Neuronal stem cell (in vitro differentiated cells): ENCODE measurements around the gene MEIS2.
A peak's percentile ranks its signal among the peaks of the same experiment; 100 is the strongest.

Experiments used
- DNase-seq: peaks from one replicate; pipeline ENCODE4 v3.0.0-alpha.2; 2013; ENCODE audit warnings: low spot score
- H2AFZ ChIP-seq: one replicate; pipeline ENCODE4 v1.6.1; 2013; ENCODE audit warnings: mild to moderate bottlenecking, low read length, inconsistent platforms
- H2AK5ac ChIP-seq: 2 replicates; pipeline ENCODE4 v1.6.1; 2013; ENCODE audit warnings: low read depth, mild to moderate bottlenecking, inconsistent platforms, low read length, moderate library complexity, mixed read lengths
- H2BK120ac ChIP-seq: 2 replicates; pipeline ENCODE4 v1.6.1; 2013; ENCODE audit warnings: low read depth, mild to moderate bottlenecking, inconsistent platforms, low read length, moderate library complexity, mixed read lengths
- H2BK12ac ChIP-seq: one replicate; pipeline ENCODE4 v1.6.1; 2013; ENCODE audit warnings: low read length, inconsistent platforms
- H2BK15ac ChIP-seq: 2 replicates; pipeline ENCODE4 v1.6.1; 2013; ENCODE audit warnings: mild to moderate bottlenecking, low read length, inconsistent platforms, mixed read lengths
- H2BK5ac ChIP-seq: one replicate; pipeline ENCODE4 v1.6.1; 2013; ENCODE audit warnings: inconsistent platforms, mild to moderate bottlenecking, low read length, moderate library complexity
- H3K14ac ChIP-seq: one replicate; pipeline ENCODE4 v1.6.1; 2013; ENCODE audit warnings: low read length, inconsistent platforms
- H3K18ac ChIP-seq: 2 replicates; pipeline ENCODE4 v1.6.1; 2013; ENCODE audit warnings: low read length, inconsistent platforms
- H3K23ac ChIP-seq: 2 replicates; pipeline ENCODE4 v1.6.1; 2013; ENCODE audit warnings: low read depth, mild to moderate bottlenecking, mixed read lengths, low read length, inconsistent platforms; ENCODE audit not compliant: poor library complexity
- H3K27ac ChIP-seq: replicated peaks from 3 replicates; pipeline ENCODE4 v1.5.1; 2013; ENCODE audit warnings: low read length, inconsistent platforms
- H3K27me3 ChIP-seq, 3 experiments: 2 replicates each; pipeline ENCODE4 v1.6.1; 2013; ENCODE audit warnings: low read length in 3 of 3, mild to moderate bottlenecking in 2 of 3, inconsistent platforms in 1 of 3, low read depth in 1 of 3, mixed read lengths in 1 of 3, moderate library complexity in 1 of 3; ENCODE audit not compliant: control insufficient read depth in 3 of 3, insufficient read depth in 3 of 3
- H3K36me3 ChIP-seq, 2 donors: replicated peaks in 1 of 2; 2 replicates each; pipeline ENCODE4 v1.6.1; 2013; ENCODE audit warnings: low read length in 2 of 2; ENCODE audit not compliant: control insufficient read depth in 2 of 2, insufficient read depth in 2 of 2
- H3K4ac ChIP-seq: 2 replicates; pipeline ENCODE4 v1.6.1; 2013; ENCODE audit warnings: inconsistent platforms, mild to moderate bottlenecking, low read length, moderate library complexity
- H3K4me1 ChIP-seq, 2 donors: 1 replicate in 1 of 2; 2 replicates in 1 of 2; pipeline ENCODE4 v1.6.1; 2013; ENCODE audit warnings: low read length in 2 of 2, low read depth in 1 of 2; ENCODE audit not compliant: control insufficient read depth in 2 of 2, insufficient read depth in 1 of 2
- H3K4me2 ChIP-seq: one replicate; pipeline ENCODE4 v1.6.1; 2013; ENCODE audit warnings: mild to moderate bottlenecking, low read length, inconsistent platforms; ENCODE audit not compliant: insufficient read depth, poor library complexity, severe bottlenecking
- H3K4me3 ChIP-seq, 2 donors: 2 replicates each; pipeline ENCODE4 v1.5.1; 2013; ENCODE audit warnings: low read length in 2 of 2, mild to moderate bottlenecking in 2 of 2, inconsistent platforms in 1 of 2, moderate library complexity in 1 of 2
- H3K79me1 ChIP-seq: one replicate; pipeline ENCODE4 v1.6.1; 2013; ENCODE audit warnings: low read depth, mild to moderate bottlenecking, inconsistent platforms, low read length, moderate library complexity
- H3K9ac ChIP-seq: one replicate; pipeline ENCODE4 v1.6.1; 2013; ENCODE audit warnings: mild to moderate bottlenecking, low read depth, low read length, inconsistent platforms; ENCODE audit not compliant: poor library complexity
- H3K9me3 ChIP-seq, 2 donors: replicated peaks in 1 of 2; 2 replicates each; pipeline versions ENCODE3 to v1.6.1; 2013; ENCODE audit warnings: low read length in 2 of 2, mild to moderate bottlenecking in 2 of 2, inconsistent platforms in 1 of 2, low read depth in 1 of 2, mixed read lengths in 1 of 2, moderate library complexity in 1 of 2; ENCODE audit not compliant: control insufficient read depth in 2 of 2, insufficient read depth in 1 of 2
- H4K8ac ChIP-seq: one replicate; pipeline ENCODE4 v1.6.1; 2013; ENCODE audit warnings: low read depth, mild to moderate bottlenecking, inconsistent platforms, low read length, moderate library complexity
- H4K91ac ChIP-seq: one replicate; pipeline ENCODE4 v1.6.1; 2013; ENCODE audit warnings: low read length, low read depth, mild to moderate bottlenecking, inconsistent platforms; ENCODE audit not compliant: poor library complexity
- WGBS, 2 donors: extraction: QIAGEN DNeasy Blood & Tissue Kit; methylation state at CpG; one replicate each; pipeline ENCODE4 v1.1.7; 2013; ENCODE audit warnings: missing lambda C conversion rate in 2 of 2, mixed read lengths in 1 of 2; ENCODE audit not compliant: insufficient read length in 2 of 2, insufficient replicate concordance in 1 of 2; ENCODE audit errors: extremely low coverage in 2 of 2; 5-methylcytosine and 5-hydroxymethylcytosine counted together

Gene MEIS2

DNA sequence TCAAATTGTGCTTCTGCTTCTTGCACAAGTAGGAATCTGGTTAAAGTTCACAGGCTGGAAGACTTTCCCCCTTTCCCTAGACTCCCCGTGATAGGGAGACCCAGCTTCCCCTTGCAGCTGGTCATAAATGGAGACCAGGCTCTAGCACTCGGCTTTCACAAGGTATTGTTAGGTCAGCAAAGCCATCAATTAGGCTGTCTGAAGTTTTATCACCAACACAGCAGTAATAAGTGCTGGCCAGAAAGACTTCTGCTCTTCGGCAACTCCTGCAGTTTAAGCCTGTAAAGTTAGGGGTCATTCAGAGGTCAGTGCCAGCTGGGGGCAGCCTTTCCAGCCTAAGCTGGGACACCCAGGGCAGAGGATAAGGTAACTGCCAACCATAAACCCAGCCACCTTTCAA, 203.4 kb downstream of the MEIS2 start:
- Histone ChIP-seq H3K27ac (no peak overlapping the region), H3K4me3 (no peak overlapping the region)
- no CpG with 5 or more reads among the region's 3 CpGs for WGBS, 2 donors

DNA sequence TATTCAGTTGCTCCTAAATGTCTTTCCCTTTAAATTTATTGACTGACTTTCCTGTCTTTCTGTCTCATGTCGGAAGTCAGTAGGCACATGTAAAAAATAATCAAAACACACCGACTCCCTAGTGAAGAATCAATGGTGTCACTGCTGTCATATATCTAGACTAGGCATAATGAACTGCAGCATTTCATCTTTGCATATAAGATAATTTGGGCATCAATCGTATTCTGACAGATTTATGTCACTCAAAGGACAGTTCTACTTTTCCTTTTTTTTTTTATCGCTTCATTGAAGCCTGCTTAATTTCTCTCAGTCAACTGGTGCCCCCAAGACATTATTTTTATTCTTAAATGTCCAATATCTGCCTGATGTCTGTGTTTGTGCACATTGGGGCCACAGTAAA, 206.3 kb downstream of the MEIS2 start:
- no peak overlapping the region for H3K9ac ChIP-seq
- H4K91ac ChIP-seq, result no peak overlapping the region
- no peak overlapping the region for H3K4me2 ChIP-seq
- H3K4me3 ChIP-seq, result no peak overlapping the region
- no peak overlapping the region for H3K27ac ChIP-seq
- peaks cover 15 to 23% of the 10 kb centered on the region in 2 donors for H3K4me1 ChIP-seq
- peaks cover 12 to 49% of the 10 kb centered on the region in 2 donors for H3K36me3 ChIP-seq
- no peak overlapping the region for H3K23ac ChIP-seq
- no peak overlapping the region for H3K4ac ChIP-seq
- no peak overlapping the region for H2AK5ac ChIP-seq
- no peak overlapping the region for H2BK12ac ChIP-seq
- H3K9me3 ChIP-seq, result no peaks in the 10 kb centered on the region
- H2BK5ac ChIP-seq, result no peak overlapping the region
- H2BK15ac ChIP-seq, result no peak overlapping the region
- H3K79me1 ChIP-seq, result no peaks in the 10 kb centered on the region
- no peaks in the 10 kb centered on the region for H3K27me3 ChIP-seq
- DNase-seq, result no peak
- no peak overlapping the region for H4K8ac ChIP-seq
- WGBS, 2 donors, result no CpG with 5 or more reads among the region's 4 CpGs
- H3K14ac ChIP-seq, result no peak overlapping the region
- no peak overlapping the region for H2AFZ ChIP-seq
- H3K18ac ChIP-seq, result no peak overlapping the region
- H2BK120ac ChIP-seq, result no peak overlapping the region

More for the DNA sequence above, 203.4 kb downstream of the MEIS2 start:
- H2AFZ ChIP-seq, result no peak overlapping the region
- H2AK5ac ChIP-seq, result no peak overlapping the region
- H2BK120ac ChIP-seq, result no peak overlapping the region
- H2BK5ac ChIP-seq, result no peak overlapping the region
- no peak for DNase-seq
- H4K91ac ChIP-seq, result no peak overlapping the region
- no peak overlapping the region for H3K4ac ChIP-seq
- no peaks in the 10 kb centered on the region for H3K27me3 ChIP-seq
- no peak overlapping the region for H3K18ac ChIP-seq
- no peak overlapping the region for H3K9ac ChIP-seq
- no peak overlapping the region for H4K8ac ChIP-seq
- H2BK15ac ChIP-seq, result no peak overlapping the region
- H3K9me3 ChIP-seq, result no peaks in the 10 kb centered on the region
- H3K36me3 ChIP-seq, result peaks cover 12 to 38% of the 10 kb centered on the region in 2 donors
- H3K79me1 ChIP-seq, result no peaks in the 10 kb centered on the region
- H3K14ac ChIP-seq, result no peak overlapping the region
- no peak overlapping the region for H3K4me2 ChIP-seq
- peaks cover 15 to 33% of the 10 kb centered on the region in 2 donors for H3K4me1 ChIP-seq
- no peak overlapping the region for H3K23ac ChIP-seq
- no peak overlapping the region for H2BK12ac ChIP-seq

DNA sequence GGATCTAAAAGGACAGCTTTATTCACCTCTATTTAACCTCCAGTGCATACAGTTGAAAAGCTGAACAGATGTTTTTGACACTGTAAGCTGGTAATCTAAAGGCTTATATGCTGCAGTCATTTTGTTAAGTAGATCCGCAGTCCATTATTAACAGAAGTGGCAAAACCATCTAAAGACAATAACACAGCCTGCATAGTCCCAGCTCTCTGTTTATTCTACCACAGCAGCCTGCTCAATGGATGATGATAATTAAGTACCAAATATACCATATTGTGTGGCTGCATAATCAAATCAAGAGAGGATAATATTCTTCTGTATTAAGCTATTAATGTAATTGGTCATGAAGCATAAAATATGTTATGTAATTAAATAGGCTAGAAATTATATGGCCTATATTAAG, 207.1 kb downstream of the MEIS2 start:
- H3K27ac ChIP-seq, result no peak overlapping the region
- no peak overlapping the region for H2BK5ac ChIP-seq
- H3K79me1 ChIP-seq, result no peaks in the 10 kb centered on the region
- H3K23ac ChIP-seq, result no peak overlapping the region
- no peak for DNase-seq
- no peak overlapping the region for H2AK5ac ChIP-seq
- no peak overlapping the region for H2BK120ac ChIP-seq
- peaks cover 0 to 6% (median 4%) of the 10 kb centered on the region in 3 experiments for H3K27me3 ChIP-seq
- no peak overlapping the region for H2AFZ ChIP-seq
- WGBS, 2 donors, result no CpG with 5 or more reads among the region's 1 CpG
- H3K9me3 ChIP-seq, result no peaks in the 10 kb centered on the region
- no peak overlapping the region for H3K4me3 ChIP-seq
- H4K91ac ChIP-seq, result no peak overlapping the region
- H3K9ac ChIP-seq, result no peak overlapping the region
- H3K4me2 ChIP-seq, result no peak overlapping the region
- peaks cover 16 to 18% of the 10 kb centered on the region in 2 donors for H3K4me1 ChIP-seq
- H3K4ac ChIP-seq, result no peak overlapping the region
- no peak overlapping the region for H3K18ac ChIP-seq
- H4K8ac ChIP-seq, result no peak overlapping the region
- H3K36me3 ChIP-seq, result peaks cover 12 to 49% of the 10 kb centered on the region in 2 donors
- H2BK15ac ChIP-seq, result no peak overlapping the region
- H3K14ac ChIP-seq, result no peak overlapping the region
- no peak overlapping the region for H2BK12ac ChIP-seq

DNA sequence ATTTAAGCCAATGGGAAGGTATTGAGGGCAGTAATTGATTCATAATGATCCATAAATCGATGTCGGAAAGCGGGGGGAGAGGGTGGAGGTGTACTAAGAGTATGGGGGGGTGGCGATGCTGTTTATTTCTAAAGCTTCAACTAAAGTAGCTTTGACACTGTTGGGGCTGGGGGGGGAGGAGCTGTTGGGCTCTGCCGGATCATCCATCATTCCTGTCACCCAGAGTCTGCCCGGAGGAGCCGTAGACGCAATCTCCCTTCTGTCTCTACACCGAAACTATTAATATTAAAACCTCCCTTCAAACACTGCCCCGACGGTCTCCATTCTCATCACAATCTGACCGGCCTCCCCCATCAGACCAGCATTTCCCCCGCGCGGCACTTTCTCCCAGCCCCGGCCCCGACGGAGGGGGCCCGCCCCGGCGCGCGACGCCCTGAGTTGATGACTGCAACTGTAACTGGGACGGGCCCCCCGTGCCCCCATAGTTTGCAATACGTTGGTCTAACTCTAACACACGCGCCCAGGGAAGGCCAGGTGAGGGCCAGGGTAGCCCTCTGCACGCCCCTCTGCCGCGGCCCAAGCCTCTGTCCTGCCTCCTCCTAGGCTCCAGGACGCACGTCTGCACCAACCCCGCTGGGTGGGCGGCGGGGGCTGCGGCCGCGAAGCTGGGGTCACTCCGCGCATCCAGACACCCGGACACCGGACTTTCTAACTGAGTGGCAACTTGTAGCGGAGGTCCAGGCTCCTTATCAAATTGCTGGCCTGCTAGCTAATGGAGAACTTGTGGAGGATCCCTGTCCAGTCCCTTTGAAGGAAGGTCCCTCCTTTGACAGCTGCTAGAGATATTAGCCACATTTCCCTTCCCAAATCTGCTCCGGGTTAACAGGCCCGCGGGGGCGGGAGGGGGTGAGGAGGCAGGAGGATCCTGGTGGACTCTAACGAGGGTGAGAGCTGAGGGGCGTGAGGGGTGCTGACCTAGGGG, 212.0 kb downstream of the MEIS2 start:
- H3K4me1 ChIP-seq, result peaks cover 8 to 20% of the 10 kb centered on the region in 2 donors
- no peaks in the 10 kb centered on the region for H3K79me1 ChIP-seq
- DNase-seq, result peak; percentile 21
- H3K36me3 ChIP-seq, result peaks cover 3 to 20% of the 10 kb centered on the region in 2 donors
- H2AK5ac ChIP-seq, result no peak overlapping the region
- H3K23ac ChIP-seq, result no peak overlapping the region
- peaks cover 0 to 3% of the 10 kb centered on the region in 2 donors for H3K9me3 ChIP-seq
- no peak overlapping the region for H2BK12ac ChIP-seq
- H2BK5ac ChIP-seq, result no peak overlapping the region
- H3K27me3 ChIP-seq, result peaks cover 0 to 42% (median 22%) of the 10 kb centered on the region in 3 experiments
- H3K4me2 ChIP-seq, result peak overlapping the region; percentile 78
- H3K4me3 ChIP-seq, result peak overlapping the region in 1 of 2 donors; percentile 67
- no peak overlapping the region for H4K91ac ChIP-seq
- peak overlapping the region; percentile 73 for H3K18ac ChIP-seq
- no peak overlapping the region for H2AFZ ChIP-seq
- no peak overlapping the region for H4K8ac ChIP-seq
- no peak overlapping the region for H3K27ac ChIP-seq
- H3K4ac ChIP-seq, result no peak overlapping the region
- H3K14ac ChIP-seq, result peak overlapping the region; percentile 47
- peak overlapping the region; percentile 38 for H3K9ac ChIP-seq
- no peak overlapping the region for H2BK120ac ChIP-seq
- H2BK15ac ChIP-seq, result no peak overlapping the region
- WGBS, 2 donors, result no CpG with 5 or more reads among the region's 51 CpGs
